ENCODE data around the gene MVB12B.

Gene MVB12B

DNA sequence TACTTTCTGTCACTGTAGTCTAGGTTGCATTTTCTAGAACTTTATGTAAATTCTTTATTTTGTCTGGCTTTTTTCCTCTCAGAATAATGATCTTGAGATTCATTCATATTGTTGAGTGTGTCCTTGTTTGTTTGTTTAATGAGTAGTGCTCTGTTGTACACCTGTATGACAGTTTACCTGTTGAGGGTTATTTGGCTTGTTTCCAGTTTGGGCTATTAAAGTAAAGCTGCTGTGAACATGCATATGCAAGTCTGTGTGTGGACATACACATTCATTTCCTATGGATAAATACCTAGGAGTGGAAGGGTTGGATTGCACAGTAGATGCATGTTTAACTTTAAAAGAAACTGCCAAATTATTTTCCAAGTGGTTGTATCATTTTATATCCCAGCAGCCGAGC is 30.4 kb downstream of the MVB12B start:
- no peak for DNase-seq (ENCODE audit: low read depth in 2 of 3, low spot score in 2 of 3)

DNA sequence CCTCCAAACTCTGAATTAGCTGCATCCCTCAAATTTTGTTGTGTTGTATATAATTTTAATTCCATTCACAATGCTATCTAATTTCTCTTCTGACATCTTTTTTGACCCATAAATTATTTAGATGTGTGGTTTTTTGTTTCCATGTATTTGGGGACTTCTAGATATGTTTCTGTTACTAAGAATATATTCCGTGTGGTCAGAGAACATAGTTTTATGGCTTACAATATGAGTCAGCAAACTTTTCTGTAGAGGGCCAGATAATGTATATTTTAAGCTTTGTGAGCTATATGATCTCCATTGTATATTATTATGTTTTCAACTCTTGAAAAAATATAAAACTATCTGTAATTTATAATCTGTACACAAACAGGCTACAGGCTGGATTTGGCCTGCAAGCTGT is 33.4 kb downstream of the MVB12B start:
- DNase-seq (ENCODE audit: low read depth in 2 of 3, low spot score in 2 of 3): no peak

DNA sequence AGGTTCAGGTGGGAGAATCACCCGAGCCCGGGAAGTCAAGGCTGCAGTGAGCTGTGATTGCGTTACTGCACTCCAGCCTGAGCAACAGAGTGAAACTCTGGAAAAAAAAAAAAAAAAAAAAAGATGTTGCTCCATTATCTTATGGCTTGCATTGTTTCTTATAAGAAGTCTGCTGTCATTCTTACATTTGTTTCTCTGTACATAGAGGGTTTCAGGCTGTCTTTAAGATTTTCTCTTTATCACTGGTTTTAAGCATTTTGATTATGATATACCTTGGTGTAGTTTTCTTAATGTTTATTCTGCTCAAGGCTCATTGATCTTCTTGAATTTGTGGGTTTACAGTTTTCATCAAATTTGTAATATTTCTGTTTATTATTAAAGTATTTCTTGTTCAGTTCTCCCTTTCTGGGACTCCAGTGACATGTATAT is 35.2 kb downstream of the MVB12B start:
- DNase-seq (ENCODE audit: low read depth in 2 of 3, low spot score in 2 of 3): no peak

DNA sequence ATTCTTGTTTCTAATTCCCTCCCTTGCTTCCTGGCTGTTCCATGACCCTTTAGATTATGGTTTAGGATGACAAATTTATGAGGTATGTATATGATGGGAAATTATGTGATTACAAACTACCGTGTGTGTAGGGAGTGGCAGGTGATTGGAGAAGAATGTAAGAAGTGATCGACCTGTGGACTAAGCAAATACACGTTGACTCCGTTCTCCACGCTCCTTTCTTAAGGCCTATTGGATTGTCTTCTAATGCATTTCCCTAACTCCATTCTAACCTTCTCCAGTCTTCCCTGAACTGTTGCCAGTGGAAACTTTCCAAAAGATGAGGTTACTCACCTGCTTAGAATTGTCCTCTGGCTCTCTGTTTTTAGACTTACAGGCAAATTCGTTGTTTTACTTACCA is 36.6 kb downstream of the MVB12B start:
- no peak for DNase-seq (ENCODE audit: low read depth in 2 of 3, low spot score in 2 of 3)

DNA sequence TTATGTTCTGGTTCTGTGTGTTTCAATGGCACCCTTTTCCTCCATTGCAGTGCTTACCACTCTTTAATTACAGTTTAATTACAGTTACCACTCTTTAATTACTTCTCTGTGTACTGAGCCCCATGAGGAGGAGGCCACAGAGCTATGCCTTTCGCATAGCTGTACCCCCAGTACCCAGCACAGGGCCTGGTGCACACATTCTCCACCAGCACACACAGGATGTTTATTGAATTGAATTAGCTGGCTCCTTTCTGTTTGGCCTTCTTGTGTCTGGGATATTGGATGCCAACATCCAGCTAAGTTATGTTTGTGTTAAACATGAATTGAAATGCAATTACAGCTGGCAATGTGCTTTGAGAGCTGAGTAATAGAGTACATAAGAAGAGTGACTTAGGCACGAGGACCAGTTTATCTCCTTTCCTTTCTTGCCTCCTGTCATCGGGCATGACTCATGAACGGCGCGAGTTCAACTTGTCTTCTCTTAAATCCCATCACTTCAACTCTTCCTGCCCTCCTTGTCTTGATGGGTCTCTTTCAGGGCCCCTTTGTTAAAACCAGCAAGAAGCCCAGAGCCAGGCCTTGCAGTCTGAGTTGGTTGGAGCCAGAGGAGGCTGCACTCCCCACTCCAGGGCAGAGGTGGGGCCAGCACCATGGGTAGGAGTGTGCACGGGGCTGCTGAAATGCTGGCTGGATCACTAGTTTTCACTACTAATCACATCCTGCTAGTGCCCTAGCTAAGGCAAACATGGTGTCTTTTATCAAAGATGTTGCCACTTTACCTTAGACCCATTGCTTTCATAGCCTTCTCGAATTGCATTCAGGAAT is 37.4 kb downstream of the MVB12B start:
- DNase-seq (ENCODE audit: low read depth in 2 of 3, low spot score in 2 of 3): no peak

DNA sequence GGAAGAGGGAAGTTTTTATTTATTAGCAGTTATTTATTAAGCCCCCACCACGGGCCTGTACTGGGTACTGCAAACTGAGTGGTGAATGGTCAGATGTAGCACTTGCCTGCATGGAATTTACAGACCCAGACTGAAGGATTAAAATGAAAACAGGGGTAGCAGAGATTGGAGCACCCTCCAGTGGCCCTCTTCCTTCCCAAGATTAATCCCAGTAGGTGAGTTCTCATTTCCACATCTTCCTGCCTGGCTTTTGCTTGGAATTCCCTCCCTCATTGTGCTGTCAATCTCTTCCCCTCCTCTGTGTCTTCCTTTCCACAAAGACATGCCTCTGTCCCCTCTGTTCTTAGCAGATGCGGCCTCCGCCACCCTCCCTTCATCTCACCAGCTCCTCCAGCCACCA is 39.2 kb downstream of the MVB12B start:
- no peak for DNase-seq (ENCODE audit: low read depth in 2 of 3, low spot score in 2 of 3)

DNA sequence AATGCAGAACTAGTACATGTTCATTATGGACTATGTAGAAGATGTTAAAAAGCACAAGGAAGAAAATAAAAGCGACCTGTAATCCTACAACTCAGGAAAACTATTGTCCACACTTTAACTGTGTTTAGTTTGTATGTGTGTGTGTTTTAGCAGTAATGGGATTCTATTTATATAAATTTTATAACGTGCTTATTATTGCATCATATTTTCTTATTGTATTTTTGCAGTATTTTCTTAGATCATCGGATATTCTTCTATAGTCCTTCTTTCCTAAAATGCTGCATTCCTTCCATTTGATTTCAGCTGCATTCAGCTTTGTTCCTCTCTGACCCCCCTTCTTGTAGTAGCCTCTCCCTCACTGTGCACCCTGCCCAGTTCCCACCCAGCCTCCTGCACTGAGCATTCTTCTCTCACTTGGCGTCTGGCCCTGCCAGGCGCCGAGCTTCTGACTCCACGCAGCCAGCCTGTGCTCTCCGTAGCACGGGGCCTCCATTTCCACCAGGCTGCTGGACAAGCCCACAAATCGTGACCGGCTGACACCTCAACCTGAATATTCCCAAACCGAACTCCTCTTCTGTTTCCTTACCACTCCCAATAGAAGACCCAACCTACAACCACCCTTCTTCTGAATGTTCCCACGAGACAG is 39.9 kb downstream of the MVB12B start:
- DNase-seq (ENCODE audit: low read depth in 2 of 3, low spot score in 2 of 3): no peak

DNA sequence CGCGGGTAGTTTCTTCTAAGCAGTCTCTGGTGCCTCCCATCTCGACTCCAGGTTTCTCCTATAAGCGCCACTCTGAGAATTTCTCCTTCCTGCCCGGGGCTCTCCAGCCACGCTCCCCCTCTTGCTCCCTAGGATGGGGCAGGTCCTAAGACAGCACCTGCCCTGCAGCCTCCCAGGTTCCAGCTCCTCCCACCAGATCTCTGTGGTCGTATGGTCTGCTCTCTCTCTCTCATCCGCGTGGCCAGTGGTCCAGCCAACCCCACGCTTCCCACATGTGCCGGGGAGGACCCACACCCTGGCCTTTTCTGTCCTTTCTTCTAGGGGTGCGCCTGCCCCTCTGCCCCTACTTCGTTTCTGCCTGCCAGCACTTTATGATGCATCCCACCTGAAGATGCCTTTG is 40.5 kb downstream of the MVB12B start:
- DNase-seq (ENCODE audit: low read depth in 2 of 3, low spot score in 2 of 3): no peak

DNA sequence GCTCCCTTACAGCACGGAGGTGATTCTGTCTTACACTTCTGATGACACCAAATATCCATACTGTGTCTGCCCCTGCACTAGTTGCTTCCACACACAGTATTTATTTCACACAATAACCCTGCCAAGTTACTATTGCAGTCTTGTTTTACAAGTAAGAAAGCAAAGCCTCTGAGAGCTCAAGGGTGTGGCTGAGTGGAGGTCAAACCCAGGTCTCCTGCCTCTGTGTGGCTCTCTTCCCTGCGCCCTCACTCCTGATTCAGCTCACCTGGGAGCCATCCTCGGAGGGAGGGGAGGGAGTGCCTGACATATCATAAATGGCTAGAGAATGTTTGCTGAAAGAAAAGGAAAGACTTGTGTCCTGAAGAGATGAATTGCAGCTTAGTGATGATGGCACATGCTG is 41.0 kb downstream of the MVB12B start:
- DNase-seq (ENCODE audit: low read depth in 2 of 3, low spot score in 2 of 3): no peak

DNA sequence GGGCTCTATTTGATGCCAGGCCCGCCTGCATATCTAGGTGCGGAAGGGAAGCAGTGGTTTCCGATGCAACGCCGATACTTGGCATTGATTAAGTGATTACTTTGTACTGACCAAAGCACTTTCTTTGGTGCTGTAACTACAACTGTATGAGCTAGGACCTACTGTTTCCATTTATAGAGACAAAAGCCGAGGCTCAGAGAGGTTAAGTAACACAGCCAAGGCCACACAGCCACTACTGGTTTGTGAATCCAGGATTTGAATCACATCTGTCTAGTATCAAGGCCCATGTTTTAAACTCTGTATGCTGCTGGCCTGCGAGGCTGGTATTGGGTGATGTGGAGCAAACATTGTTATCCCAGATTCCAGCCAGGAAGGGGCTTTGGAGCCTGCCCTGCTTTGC is 41.4 kb downstream of the MVB12B start:
- no peak for DNase-seq (ENCODE audit: low read depth in 2 of 3, low spot score in 2 of 3)

DNA sequence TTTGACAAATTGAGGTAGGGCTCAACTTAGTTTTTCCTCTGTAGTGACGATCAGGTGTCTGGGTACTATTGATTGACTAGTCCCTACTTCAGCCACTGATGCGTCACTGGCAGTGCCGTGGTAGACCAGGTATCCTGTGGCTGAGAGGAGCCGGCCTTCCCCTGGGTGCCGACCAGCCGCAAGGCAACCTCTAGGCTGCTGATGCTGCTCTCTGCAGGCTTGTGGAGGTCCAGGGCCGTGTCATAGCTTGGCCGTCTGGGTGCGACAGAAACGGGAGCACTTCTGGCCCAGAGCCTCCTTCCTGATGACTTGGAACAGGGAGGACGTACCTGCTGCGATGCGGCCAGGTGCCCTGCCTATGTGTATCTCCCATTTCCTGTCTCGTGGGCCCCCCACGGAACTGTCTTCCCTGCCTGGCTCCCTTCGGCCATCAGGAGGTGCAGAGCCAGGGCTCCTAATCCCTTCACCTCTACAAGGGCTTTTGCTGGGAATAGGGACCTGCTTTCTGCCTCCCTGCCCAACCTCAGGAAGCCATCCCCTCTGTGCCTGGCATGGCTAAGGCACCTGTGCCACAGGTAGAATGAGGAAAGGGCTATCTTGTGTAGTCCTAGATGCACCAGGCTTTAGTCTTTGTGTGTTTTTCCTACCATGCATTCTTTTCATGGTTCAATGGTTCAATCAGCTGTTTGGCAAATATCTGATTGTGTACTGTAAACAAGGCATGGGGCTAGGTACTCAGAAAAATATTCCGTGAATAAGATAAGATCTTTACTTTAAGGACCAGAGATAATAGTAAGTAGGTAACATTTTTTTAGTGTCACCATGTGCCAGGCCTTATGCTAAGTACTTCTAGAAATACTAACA is 44.6 kb downstream of the MVB12B start:
- no peak for DNase-seq (ENCODE audit: low read depth in 2 of 3, low spot score in 2 of 3)

DNA sequence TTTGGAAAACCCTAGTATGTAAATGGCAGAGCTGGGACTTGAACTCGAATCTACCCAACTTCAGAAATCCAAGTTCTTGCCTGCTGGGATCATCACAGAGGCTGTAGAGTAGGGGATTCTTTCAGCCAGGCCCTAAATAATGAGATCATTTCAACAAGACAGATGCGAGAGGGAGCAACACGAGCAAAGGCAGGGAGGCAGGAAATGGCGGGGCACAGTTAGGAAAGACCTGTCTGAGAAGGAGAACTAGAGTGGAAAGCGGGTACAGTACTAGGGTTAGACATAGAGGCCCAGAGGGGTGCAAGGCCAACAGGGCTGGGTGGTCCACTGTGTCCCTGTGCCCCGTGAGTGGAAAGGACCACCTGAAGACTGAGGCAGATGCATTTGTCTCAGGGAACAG is 46.1 kb downstream of the MVB12B start:
- no peak for DNase-seq (ENCODE audit: low read depth in 2 of 3, low spot score in 2 of 3)

DNA sequence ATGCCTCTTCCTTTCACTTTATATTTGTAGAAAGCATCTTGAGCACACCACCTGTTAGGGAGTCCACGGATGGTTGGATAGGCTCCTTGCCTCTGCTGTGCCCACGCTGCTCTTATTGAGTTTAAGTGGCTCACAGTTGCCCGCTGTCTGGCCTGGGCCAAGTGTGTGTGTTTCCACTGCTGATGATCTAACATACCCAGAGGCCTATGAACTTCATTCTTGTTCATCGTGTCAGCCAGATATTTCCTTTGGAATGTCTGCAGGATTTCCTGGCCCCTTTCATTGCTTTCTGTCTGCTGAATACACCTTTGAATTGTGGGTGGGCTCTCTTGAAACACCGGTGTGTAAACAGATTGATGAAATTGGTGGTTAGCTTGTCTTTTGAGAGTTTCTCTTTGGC is 46.6 kb downstream of the MVB12B start:
- no peak for DNase-seq (ENCODE audit: low read depth in 2 of 3, low spot score in 2 of 3)

DNA sequence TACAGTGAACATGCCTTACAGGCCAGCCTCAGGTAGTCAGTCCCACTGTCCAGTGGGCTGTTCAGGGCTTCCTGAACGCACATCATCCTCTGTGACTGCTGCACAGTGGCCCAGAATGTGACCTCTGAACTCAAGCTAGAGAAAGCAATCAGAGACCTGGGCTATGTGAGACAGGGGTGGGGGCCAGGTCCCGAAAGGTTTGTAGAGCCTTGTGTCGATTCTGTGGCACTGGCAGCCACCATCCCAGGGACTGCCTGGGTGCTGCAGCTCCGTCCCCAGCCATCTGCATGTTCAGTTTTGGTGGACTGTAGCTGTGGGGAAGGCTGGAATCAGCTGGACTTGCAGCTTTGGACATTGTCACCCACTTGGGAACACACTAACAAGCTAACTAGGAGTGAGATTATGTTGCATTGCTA is 47.7 kb downstream of the MVB12B start:
- no peak for DNase-seq (ENCODE audit: low read depth in 2 of 3, low spot score in 2 of 3)

DNA sequence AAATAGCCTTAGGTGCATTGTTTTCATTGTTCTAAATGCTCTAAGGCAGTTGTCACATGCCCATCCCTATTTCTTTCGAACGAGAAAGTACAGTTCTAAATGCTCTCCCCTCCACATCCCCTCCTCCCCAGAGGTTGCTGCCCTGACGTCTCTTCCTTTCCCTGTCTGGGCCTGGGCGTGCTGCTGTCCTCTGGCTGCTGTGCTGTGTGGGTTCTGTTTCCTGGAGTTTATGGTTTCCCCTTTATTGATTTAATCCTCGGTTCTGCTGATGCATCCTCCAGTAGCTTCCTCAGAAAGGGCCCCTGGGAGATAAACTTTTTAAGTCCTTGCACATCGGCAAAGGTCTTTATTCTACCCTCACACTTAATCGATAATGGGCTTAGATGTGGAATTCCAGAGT is 48.8 kb downstream of the MVB12B start:
- no peak for DNase-seq (ENCODE audit: low read depth in 2 of 3, low spot score in 2 of 3)

DNA sequence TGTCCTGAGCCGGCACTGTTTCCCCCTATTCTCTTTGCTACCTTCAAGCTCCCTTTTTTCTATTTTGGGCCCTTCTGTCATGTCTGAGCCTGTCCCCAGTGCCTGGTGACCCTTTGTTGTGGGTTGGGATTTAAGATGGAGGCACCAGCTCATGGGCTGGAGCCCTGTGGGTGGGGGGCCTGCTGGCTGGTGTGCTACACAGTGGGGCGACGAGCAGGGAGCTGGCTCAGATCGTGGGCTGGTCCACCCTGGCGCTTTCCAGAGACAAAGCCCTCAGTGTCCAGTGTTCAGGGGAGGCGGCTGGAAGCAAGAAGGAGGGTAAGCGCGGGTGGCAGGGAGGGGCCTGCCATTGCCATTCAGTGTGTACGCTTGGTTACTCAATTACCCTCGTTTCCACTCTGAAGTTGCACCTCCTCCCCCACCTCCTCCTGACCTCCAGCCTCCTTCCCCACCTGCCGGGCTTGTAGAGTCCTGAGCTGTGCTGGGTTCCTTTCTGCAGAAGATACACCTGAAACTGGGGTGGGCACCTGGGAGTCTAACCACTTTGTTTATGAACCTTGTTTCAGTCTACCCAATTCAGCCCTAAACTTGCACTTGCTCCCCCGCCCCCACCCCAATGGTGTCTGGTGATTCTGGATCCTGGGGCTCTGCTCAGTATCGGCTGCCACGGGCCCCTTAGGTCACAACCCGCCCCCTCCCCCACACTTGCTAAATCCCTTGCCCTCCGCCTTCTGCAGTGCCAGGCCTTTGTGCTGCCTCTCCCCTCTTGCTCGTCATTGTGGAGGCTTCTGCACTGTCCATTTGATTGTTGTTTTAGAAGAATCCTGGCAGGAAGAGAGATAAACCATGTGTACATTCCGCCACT is 49.9 kb downstream of the MVB12B start:
- no peak for DNase-seq (ENCODE audit: low read depth in 2 of 3, low spot score in 2 of 3)

DNA sequence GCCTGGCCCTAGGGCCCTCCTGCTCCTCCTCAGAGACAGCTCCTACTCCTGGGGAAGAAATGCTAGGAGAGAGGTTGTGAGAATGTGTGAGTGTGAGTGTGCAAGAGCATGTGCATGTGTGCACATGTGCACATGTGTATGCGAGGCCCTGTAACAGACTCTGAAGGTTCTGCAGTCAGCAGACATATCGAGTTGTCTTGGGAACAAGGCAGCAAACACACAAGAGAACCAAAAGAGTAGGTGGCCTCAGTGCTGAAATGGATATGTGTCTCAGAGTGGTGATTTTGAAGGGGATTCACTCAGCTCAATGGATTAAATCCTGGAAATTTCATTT is 50.5 kb downstream of the MVB12B start:
- no peak for DNase-seq (ENCODE audit: low read depth in 2 of 3, low spot score in 2 of 3)

DNA sequence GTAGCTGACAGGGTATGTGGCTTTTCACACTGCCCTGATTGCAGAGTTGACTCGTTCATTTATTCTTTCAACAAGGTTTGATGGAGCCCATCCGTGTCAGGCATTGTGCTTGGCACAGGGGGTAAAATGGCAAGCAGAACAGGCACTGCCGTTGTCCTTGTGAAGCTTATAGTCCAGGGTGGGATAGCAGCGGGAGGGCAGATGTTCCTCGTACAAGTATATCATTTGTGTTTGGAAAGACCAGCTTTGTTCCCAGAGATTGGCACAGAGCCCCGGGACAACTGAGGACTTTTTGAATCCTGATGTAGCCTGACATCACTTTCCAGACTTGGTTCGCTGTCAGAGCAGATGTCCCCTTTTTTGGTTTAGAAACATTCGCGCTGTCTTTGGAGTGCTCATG is 50.9 kb downstream of the MVB12B start:
- no peak for DNase-seq (ENCODE audit: low read depth in 2 of 3, low spot score in 2 of 3)

DNA sequence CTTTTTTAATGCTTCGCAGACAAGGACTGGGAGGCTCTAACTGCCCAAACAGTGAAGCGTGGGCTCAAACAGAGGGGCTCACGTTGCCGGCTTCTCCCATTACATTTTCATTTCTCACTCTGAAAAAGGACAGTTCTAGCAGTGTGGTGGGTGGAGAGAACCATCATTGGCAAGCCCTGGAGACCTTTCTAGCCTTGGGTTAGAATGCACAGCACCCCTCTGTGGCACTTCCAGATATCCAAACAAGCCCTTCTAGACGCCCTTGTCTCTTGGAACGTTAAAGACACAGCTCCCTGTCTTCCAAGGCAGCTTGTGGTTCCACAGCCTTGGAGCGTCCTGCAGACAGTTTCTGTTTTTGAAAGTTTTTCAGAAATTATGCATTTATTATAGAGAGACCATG is 52.1 kb downstream of the MVB12B start:
- no peak for DNase-seq (ENCODE audit: low read depth in 2 of 3, low spot score in 2 of 3)

DNA sequence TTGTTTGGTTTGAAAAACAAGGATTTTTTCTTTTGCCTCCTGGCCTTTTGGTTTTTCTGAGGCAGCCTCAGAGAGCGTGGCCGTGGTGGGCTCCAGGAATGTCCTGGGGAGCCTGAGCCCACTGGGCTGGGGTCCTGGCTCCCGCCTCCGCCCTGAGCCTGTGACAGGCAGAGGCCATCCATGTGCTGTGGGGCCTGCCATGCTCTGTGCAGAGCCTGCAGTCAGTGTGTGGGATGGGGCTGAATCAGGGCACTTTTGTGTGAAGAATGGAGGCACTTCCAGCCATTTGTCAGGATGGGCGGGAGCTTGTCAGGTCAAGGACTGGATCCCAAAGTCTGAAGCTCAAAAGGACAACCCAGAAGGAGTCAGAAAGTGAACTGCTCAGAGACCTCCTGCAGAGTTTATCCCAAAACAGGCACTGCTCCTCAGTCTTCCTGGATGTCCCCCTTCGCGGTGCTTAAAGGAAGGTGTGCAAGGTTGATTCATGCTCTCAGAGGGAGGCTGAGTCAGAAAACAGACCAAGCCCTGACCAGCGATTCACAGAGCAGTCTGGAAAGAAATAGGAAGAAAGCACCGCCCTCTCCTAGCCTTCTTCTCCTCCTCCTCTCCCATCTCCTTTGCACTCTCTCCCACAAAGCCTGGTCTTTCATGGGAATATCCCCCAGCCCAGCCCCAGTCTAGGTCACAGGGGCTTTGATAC is 53.2 kb downstream of the MVB12B start:
- no peak for DNase-seq (ENCODE audit: low read depth in 2 of 3, low spot score in 2 of 3)

DNA sequence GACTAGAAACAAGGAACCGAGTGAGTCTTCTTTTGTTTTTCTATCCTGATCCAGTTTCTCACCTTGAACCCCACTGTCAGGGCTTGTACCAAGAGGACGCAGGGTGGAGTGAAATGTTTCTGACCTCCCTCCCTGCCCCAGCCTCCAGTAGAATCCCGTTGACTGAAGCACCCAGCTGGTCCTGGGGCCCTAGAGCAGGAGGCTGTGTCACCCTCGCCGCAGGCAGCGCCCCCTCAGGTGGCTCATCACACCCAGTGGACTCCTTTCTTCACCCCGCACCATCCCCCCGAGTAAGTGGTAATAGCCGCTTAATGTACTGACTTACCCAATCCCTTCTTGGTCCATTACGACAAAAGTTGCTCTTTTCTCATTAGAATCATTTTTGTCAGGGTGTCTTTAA is 53.8 kb downstream of the MVB12B start:
- DNase-seq (ENCODE audit: low read depth in 2 of 3, low spot score in 2 of 3): no peak

Measured in activated CD8-positive, alpha-beta memory T cell treated with anti-CD3 and anti-CD28 coated beads for 48 hours (primary cell).